Activated naive CD4-positive, alpha-beta T cell treated with anti-CD3 and anti-CD28 coated beads, Interleukin-2, amount 10 ng/mL, durations not matched to agents 7 days and 5 days (primary cell): ENCODE results near the gene SPTBN5.
"Not testable (repeated sequence)": the region's sequence is repeated elsewhere in the genome, so short reads cannot be mapped to it uniquely, and the experiment has no call there.

ENCODE experiments used
- CTCF ChIA-PET: fragments of 350-600 bp; sonication (Branson Sonifier 250); formaldehyde crosslinking; loops from one replicate; lab custom pipeline; 2021; ENCODE audit warnings: antibody characterized with exemption; lab: Charles Lee
- DNase-seq: peaks from one replicate; pipeline ENCODE4 v3.0.0-alpha.2; 2020
- H3K27ac Mint-ChIP-seq: one replicate; pipeline ENCODE4 v1.8.0; 2021; ENCODE audit warnings: mild to moderate bottlenecking, moderate library complexity, mixed read lengths
- H3K27me3 Mint-ChIP-seq: one replicate; pipeline ENCODE4 v1.8.0; 2021; ENCODE audit warnings: mild to moderate bottlenecking, mixed read lengths
- H3K36me3 Mint-ChIP-seq: one replicate; pipeline ENCODE4 v1.8.0; 2021; ENCODE audit warnings: mixed read lengths
- H3K4me1 Mint-ChIP-seq: one replicate; pipeline ENCODE4 v1.8.0; 2021; ENCODE audit warnings: mixed read lengths
- H3K4me3 Mint-ChIP-seq: one replicate; pipeline ENCODE4 v1.8.0; 2021; ENCODE audit warnings: mild to moderate bottlenecking, moderate library complexity, mixed read lengths
- H3K9me3 Mint-ChIP-seq: one replicate; pipeline ENCODE4 v1.8.0; 2021; ENCODE audit warnings: mixed read lengths

Gene SPTBN5

GRCh38 chr15:41844814-41845213 is 49.0 kb downstream of the SPTBN5 start:
- Mint-ChIP-seq H3K27ac (no peak overlapping the region), H3K9me3 (no peaks in the 10 kb centered on the region), H3K36me3 (peaks cover 4% of the 10 kb centered on the region), H3K4me3 (no peak overlapping the region), H3K4me1 (no peaks in the 10 kb centered on the region), H3K27me3 (no peaks in the 10 kb centered on the region)
- CTCF ChIA-PET, result interaction anchor here (1.3 kb wide), 1 partner anchor 72 kb away, joined by 3 read pairs; no protein-coding TSS in a partner anchor
- DNase-seq, result no peak

- H3K4me1 Mint-ChIP-seq, result no peaks in the 10 kb centered on the region
- no peak for DNase-seq
- no peak overlapping the region for H3K27ac Mint-ChIP-seq
- H3K27me3 Mint-ChIP-seq, result no peaks in the 10 kb centered on the region
- H3K9me3 Mint-ChIP-seq, result no peaks in the 10 kb centered on the region
- no peak overlapping the region for H3K4me3 Mint-ChIP-seq
- CTCF ChIA-PET, result no interaction called here
- peaks cover 4% of the 10 kb centered on the region for H3K36me3 Mint-ChIP-seq
Observed at GRCh38 chr15:41843571-41843970, 50.3 kb downstream of the SPTBN5 start.

- peaks cover 1% of the 10 kb centered on the region for H3K36me3 Mint-ChIP-seq
- no peaks in the 10 kb centered on the region for H3K27me3 Mint-ChIP-seq
- no peak overlapping the region for H3K27ac Mint-ChIP-seq
- H3K4me3 Mint-ChIP-seq, result no peak overlapping the region
- H3K9me3 Mint-ChIP-seq, result no peaks in the 10 kb centered on the region
- no peak for DNase-seq
- H3K4me1 Mint-ChIP-seq, result no peaks in the 10 kb centered on the region
- CTCF ChIA-PET, result no interaction called here
Observed at GRCh38 chr15:41842229-41842628, 51.6 kb downstream of the SPTBN5 start.

DNA sequence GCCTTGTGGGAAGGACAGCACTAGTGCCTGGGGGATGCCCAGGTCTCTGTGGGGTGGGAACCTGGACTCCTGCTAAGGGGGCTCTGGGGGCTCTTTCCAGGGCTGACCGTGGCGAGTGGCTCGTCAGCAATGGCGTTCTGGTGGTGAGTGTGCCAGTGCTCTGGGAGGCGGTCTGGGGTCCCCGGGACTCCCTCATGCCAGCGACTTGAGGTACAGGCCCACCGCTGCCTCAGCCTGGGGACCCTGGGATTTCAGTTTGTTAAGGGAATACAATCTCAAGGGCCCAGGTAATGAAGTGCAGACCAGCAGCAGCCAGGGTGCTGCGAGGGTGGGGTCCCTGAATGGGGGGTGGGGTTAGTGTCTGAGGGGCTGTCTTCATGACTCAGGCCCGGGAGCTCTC is 52.7 kb downstream of the SPTBN5 start:
- CTCF ChIA-PET, result no interaction called here
- Mint-ChIP-seq H3K4me1 (no peaks in the 10 kb centered on the region), H3K27ac (no peak overlapping the region), H3K4me3 (no peak overlapping the region), H3K27me3 (no peaks in the 10 kb centered on the region), H3K36me3 (peaks cover 6% of the 10 kb centered on the region), H3K9me3 (no peaks in the 10 kb centered on the region)
- no peak for DNase-seq

- H3K36me3 Mint-ChIP-seq, result peaks cover 6% of the 10 kb centered on the region
- no peak overlapping the region for H3K27ac Mint-ChIP-seq
- no peaks in the 10 kb centered on the region for H3K27me3 Mint-ChIP-seq
- H3K9me3 Mint-ChIP-seq, result no peaks in the 10 kb centered on the region
- H3K4me3 Mint-ChIP-seq, result no peak overlapping the region
- CTCF ChIA-PET, result no interaction called here
- DNase-seq, result no peak
- H3K4me1 Mint-ChIP-seq, result no peaks in the 10 kb centered on the region
Observed at GRCh38 chr15:41840673-41841072, 53.2 kb downstream of the SPTBN5 start.

DNA sequence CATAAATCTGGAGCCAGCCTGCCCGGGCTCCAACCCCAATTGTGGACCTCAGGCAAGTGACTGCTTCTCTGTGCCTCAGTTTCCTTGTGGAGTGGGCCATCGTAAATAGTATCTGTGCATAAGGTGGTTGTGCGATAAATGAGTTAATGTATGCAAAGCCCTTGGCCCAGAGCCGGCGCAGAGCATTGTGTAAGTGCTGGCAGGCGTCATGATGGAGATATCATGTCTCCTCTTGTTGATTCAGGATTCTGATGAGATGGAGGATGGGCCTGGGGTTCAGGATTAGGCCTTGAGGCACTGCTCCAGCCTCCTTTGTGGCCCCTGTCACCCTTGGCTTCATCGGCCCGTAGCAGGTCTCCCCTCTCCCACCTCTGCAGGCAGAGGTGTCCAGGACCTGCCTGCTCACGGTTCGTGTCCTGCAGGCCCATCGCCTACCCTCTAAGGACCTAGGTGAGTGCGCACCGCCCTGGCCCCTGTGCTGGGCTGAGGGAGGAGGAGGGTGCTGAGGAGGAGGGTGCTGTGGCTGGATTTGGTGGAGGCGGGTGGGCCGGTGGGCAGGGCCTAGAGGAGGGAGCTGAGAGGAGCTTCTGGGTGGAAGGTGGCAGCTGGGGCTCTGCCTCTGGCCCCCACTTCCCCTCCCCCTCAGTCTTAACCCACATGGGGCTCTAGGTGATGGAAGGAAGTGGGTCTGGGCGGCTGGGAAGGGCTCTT is 53.9 kb downstream of the SPTBN5 start:
- CTCF ChIA-PET, result no interaction called here
- no peak for DNase-seq
- no peaks in the 10 kb centered on the region for H3K4me1 Mint-ChIP-seq
- no peaks in the 10 kb centered on the region for H3K27me3 Mint-ChIP-seq
- H3K36me3 Mint-ChIP-seq, result peaks cover 6% of the 10 kb centered on the region
- no peak overlapping the region for H3K27ac Mint-ChIP-seq
- no peak overlapping the region for H3K4me3 Mint-ChIP-seq
- no peaks in the 10 kb centered on the region for H3K9me3 Mint-ChIP-seq

GRCh38 chr15:41838400-41838897 is 55.4 kb downstream of the SPTBN5 start, which contains the start of gene PLA2G4B:
TSS of gene PLA2G4B (plus strand) at chr15:41838847. CDS start at chr15:41838914, 67 bp downstream.
- Mint-ChIP-seq H3K4me1 (peaks cover 7% of the 10 kb centered on the region), H3K27me3 (no peaks in the 10 kb centered on the region), H3K36me3 (peaks cover 6% of the 10 kb centered on the region), H3K27ac (no peak within 1 kb of the TSS), H3K9me3 (no peaks in the 10 kb centered on the region), H3K4me3 (no peak within 1 kb of the TSS)
- no peak for DNase-seq
- CTCF ChIA-PET, result interaction anchor here (0.7 to 1.5 kb wide), 3 partner anchors 27 to 216 kb away, joined by 3 to 5 read pairs (median 3); no protein-coding TSS in a partner anchor

GRCh38 chr15:41836713-41837454 is 57.0 kb downstream of the SPTBN5 start:
- Mint-ChIP-seq H3K36me3 (peaks cover 14% of the 10 kb centered on the region), H3K4me3 (no peak overlapping the region), H3K27me3 (no peaks in the 10 kb centered on the region), H3K27ac (peak overlapping the region; percentile 14), H3K9me3 (no peaks in the 10 kb centered on the region), H3K4me1 (peaks cover 20% of the 10 kb centered on the region)
- CTCF ChIA-PET, result interaction anchor here (1.5 kb wide), 1 partner anchor 68 kb away, joined by 5 read pairs; no protein-coding TSS in a partner anchor
- DNase-seq, result no peak

GRCh38 chr15:41836073-41836472 is 57.8 kb downstream of the SPTBN5 start:
- no peak overlapping the region for H3K4me3 Mint-ChIP-seq
- H3K36me3 Mint-ChIP-seq, result peaks cover 19% of the 10 kb centered on the region
- no peaks in the 10 kb centered on the region for H3K9me3 Mint-ChIP-seq
- no peak for DNase-seq
- H3K4me1 Mint-ChIP-seq, result peaks cover 28% of the 10 kb centered on the region
- H3K27ac Mint-ChIP-seq, result no peak overlapping the region
- H3K27me3 Mint-ChIP-seq, result no peaks in the 10 kb centered on the region
- CTCF ChIA-PET, result interaction anchor here (1.3 kb wide), 1 partner anchor 69 kb away, joined by 3 read pairs; no protein-coding TSS in a partner anchor

- H3K27ac Mint-ChIP-seq, result no peak overlapping the region
- no peaks in the 10 kb centered on the region for H3K9me3 Mint-ChIP-seq
- CTCF ChIA-PET, result no interaction called here
- peaks cover 20% of the 10 kb centered on the region for H3K36me3 Mint-ChIP-seq
- peaks cover 6% of the 10 kb centered on the region for H3K27me3 Mint-ChIP-seq
- peaks cover 42% of the 10 kb centered on the region for H3K4me1 Mint-ChIP-seq
- DNase-seq, result no peak
- H3K4me3 Mint-ChIP-seq, result no peak overlapping the region
Observed at GRCh38 chr15:41834096-41834495, 59.8 kb downstream of the SPTBN5 start.

DNA sequence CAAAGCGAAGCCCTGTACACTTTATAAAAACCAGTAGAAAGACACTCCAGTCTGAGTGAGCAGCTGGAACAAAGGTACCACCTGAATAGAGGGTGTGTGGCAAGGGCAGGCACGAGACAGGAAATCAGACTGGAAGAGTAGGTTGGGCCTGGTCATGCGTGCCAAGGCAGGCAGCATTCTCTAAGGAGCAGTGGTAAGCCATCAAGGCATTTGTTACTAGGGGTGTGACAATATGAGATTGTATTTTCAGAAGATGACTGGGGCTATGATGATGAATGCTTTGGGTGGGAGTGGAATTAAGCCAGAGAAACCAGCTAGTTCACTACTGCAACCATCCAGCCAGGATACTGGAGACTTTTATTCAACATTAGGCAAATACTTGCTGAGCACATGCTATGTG is 61.0 kb downstream of the SPTBN5 start:
- H3K4me3 Mint-ChIP-seq, result no peak overlapping the region

GRCh38 chr15:41832208-41832607 is 61.6 kb downstream of the SPTBN5 start:
- no peak for DNase-seq
- no peak overlapping the region for H3K4me3 Mint-ChIP-seq
- peaks cover 6% of the 10 kb centered on the region for H3K27me3 Mint-ChIP-seq
- CTCF ChIA-PET, result interaction anchor here (1.0 to 2.5 kb wide), 9 partner anchors 19 to 274 kb away, joined by 3 to 16 read pairs (median 4); partner anchors contain the start of gene MAPKBP1
- peaks cover 54% of the 10 kb centered on the region for H3K4me1 Mint-ChIP-seq
- H3K27ac Mint-ChIP-seq, result no peak overlapping the region
- no peaks in the 10 kb centered on the region for H3K9me3 Mint-ChIP-seq
- peaks cover 20% of the 10 kb centered on the region for H3K36me3 Mint-ChIP-seq

More for the DNA sequence above, 61.0 kb downstream of the SPTBN5 start:
- Mint-ChIP-seq H3K27me3 (peaks cover 6% of the 10 kb centered on the region), H3K4me1 (peaks cover 50% of the 10 kb centered on the region), H3K9me3 (no peaks in the 10 kb centered on the region), H3K36me3 (peaks cover 22% of the 10 kb centered on the region), H3K27ac (peak overlapping the region; percentile 8)
- CTCF ChIA-PET, result interaction anchor here (2.2 kb wide), 1 partner anchor 71 kb away, joined by 16 read pairs; no protein-coding TSS in a partner anchor
- DNase-seq, result no peak

DNA sequence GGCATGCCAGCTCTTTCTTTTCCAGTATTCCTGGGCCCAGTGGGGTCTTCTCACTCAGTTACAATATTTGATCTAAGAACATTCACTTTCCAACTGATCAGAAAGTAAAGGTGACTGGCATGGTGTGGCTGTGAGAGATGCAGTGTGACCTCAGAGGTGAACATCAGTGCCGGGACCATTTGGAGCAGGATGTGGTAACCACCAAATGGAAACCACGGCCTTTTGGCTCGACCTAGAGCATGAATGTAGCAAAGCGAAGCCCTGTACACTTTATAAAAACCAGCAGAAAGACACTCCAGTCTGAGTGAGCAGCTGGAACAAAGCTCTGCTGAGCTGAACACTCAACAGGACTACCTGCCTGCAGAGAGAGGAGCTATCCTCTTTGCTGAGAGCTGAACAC is 62.6 kb downstream of the SPTBN5 start:
- CTCF ChIA-PET, result interaction anchor here (1.0 to 2.5 kb wide), 11 partner anchors 16 to 273 kb away, joined by 3 to 16 read pairs (median 4); partner anchors contain the start of gene MAPKBP1
- Mint-ChIP-seq H3K36me3 (peaks cover 17% of the 10 kb centered on the region), H3K27me3 (peaks cover 10% of the 10 kb centered on the region), H3K4me1 (peaks cover 58% of the 10 kb centered on the region), H3K27ac (peak overlapping the region; percentile 76)
- peak; percentile 85 for DNase-seq
- H3K9me3 Mint-ChIP-seq, H3K4me3 Mint-ChIP-seq: not testable (repeated sequence)
